ENCODE results near the gene RALGDS. TPM values are rescaled to one million over a fixed set of nuclear protein-coding genes. Genes with fewer than 3 reads are reported as not detected.

Gene RALGDS
- total and polyA plus RNA-seq, 2 donors (not counting 1 experiment from before 2014, with no cell fraction given) = 62.4 to 88.0 TPM

DNA sequence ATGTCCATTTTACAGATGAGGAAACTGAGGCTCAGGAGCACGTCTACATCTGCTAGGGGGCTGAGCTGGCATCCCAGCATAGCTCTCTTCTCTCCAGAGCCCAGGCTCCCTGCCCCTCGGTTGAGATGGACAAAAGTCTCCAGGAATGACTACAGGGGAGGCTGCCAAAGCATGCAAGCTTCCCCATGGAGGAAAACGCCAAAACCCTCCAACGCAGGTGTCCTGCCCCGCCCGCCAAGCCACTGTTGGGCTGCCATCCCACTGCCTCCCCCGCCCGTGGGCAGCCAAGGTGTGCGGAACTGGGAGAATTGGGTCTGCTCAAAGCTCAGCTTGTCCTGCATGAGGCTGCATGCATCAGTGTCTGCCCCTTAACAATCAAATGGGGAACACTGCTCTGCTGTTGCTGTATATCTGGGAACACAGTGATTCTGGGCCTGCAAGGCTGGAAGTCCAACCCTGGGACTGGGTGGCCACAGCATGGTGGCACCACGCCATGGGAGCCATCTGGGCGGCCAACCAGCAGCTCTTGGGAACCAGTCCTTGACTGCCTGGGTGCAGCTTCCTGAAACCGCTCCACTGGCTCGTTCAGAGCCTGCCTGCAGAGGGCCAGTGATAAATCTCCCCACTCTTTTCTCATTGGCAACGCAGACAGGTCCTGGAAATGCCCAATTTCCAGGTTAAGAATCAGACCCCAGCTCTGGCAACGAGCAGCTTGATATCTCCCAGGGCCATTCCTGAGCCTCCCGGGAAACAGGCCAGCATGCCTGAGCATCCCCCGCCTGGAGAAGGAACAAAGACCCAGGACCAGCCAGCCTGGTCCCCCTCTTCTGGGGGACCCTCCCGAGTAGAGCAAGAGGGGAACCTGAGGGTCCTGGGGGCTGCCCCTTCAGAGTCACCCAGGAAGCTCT lies 3.5 kb downstream of the RALGDS start:
- DNase-seq (no peak), ATAC-seq (ENCODE audit: low read depth) (no peak)
- Mint-ChIP-seq H3K4me1 (peaks cover 74% of the 10 kb centered on the region), H3K27me3 (no peaks in the 10 kb centered on the region), H3K4me3 (peak overlapping the region; percentile 41), H3K27ac (peak overlapping the region; percentile 71), H3K9me3 (ENCODE audit: insufficient read depth) (no peaks in the 10 kb centered on the region)
- H3K4me3 ChIP-seq (ENCODE audit: control extremely low read depth in 1 of 5, extremely low read depth in 1 of 5, insufficient read depth in 1 of 5, low read depth in 2 of 5, low read length in 4 of 5) = no peak overlapping the region
- CTCF ChIA-PET = interaction anchor here (1.1 to 26.5 kb wide), 5 partner anchors 12 to 31 kb away, joined by 3 to 599 read pairs (median 6); no protein-coding TSS in a partner anchor
- peaks cover 57 to 71% of the 10 kb centered on the region in 2 donors for H3K4me1 ChIP-seq (ENCODE audit: control insufficient read depth in 2 of 2, insufficient read depth in 2 of 2, low read length in 2 of 2)
- no peaks in the 10 kb centered on the region for H3K36me3 ChIP-seq (replicated peaks in 1 of 2; ENCODE audit: control extremely low read depth in 1 of 2, control insufficient read depth in 1 of 2, extremely low read depth in 1 of 2, insufficient read depth in 2 of 2, low read length in 1 of 2)
- H4K20me1 ChIP-seq (ENCODE audit: control insufficient read depth, insufficient read depth, low read length, poor library complexity, severe bottlenecking) = peaks cover 64% of the 10 kb centered on the region
- peaks cover 74% of the 10 kb centered on the region for H3K79me2 ChIP-seq (ENCODE audit: control insufficient read depth, insufficient read depth, low read length)
- no peaks in the 10 kb centered on the region for H3K27me3 ChIP-seq (replicated peaks in 1 of 4; ENCODE audit: control extremely low read depth in 1 of 4, control insufficient read depth in 3 of 4, insufficient read depth in 4 of 4, low read length in 3 of 4)
- intact Hi-C loops (cut with micrococcal nuclease) = loop anchor here (10.0 kb wide), 1 partner anchor 357 kb away; the partner anchor contains the start of gene SLC2A6
- POLR2A ChIA-PET = interaction anchor here (0.5 to 2.9 kb wide), 3 partner anchors 8 to 16 kb away, joined by 3 to 12 read pairs (median 6); no protein-coding TSS in a partner anchor
- no peak overlapping the region for H3K4me2 ChIP-seq (replicated peaks; ENCODE audit: low read depth, low read length, poor library complexity, severe bottlenecking)
- H2AFZ ChIP-seq (ENCODE audit: insufficient read depth, low read depth, low read length, poor library complexity, severe bottlenecking) = no peak overlapping the region
- H3K27ac ChIP-seq (ENCODE audit: low read length in 2 of 2) = no peak overlapping the region
- H3K9ac ChIP-seq (ENCODE audit: low read length) = no peak overlapping the region
- H3K9me3 ChIP-seq (ENCODE audit: control extremely low read depth in 1 of 3, control insufficient read depth in 2 of 3, insufficient read depth in 1 of 3, low read length in 2 of 3) = no peaks in the 10 kb centered on the region
- 92% methylated on average over 18 of the region's 18 CpGs for WGBS (ENCODE audit: insufficient coverage)
- no peak for TF ChIP-seq EZH2 (IDR thresholded peaks at IDR 0.05; ENCODE audit: borderline replicate concordance, insufficient read depth, low read depth, low read length, poor library complexity, severe bottlenecking)
- TF ChIP-seq CTCF (IDR thresholded peaks at IDR 0.05) = no peak
